Measurements from ENCODE around the gene TSC22D1. TPM values are rescaled to one million over a fixed set of nuclear protein-coding genes. Genes with fewer than 3 reads are reported as not detected.
A peak's percentile ranks its signal among the peaks of the same experiment; 100 is the strongest.
"Not testable (repeated sequence)": the region's sequence is repeated elsewhere in the genome, so short reads cannot be mapped to it uniquely, and the experiment has no call there.

Gene TSC22D1
- total RNA-seq, 1 donor from 2014 or later = 181 TPM

GRCh38 chr13:44514278-44514677 lies 61.9 kb downstream of the TSC22D1 start:
- TF ChIP-seq EZH2phosphoT487 (IDR thresholded peaks at IDR 0.05) (no peak), CTCF (IDR thresholded peaks at IDR 0.05) (no peak), EZH2 (IDR thresholded peaks at IDR 0.05) (no peak)
- H3K4me1 Mint-ChIP-seq = peaks cover 7% of the 10 kb centered on the region

GRCh38 chr13:44509853-44510252 lies 66.3 kb downstream of the TSC22D1 start:
- H2AFZ ChIP-seq (replicated peaks); H3K27ac ChIP-seq; H4K20me1 ChIP-seq (ENCODE audit: low read depth); H3K27me3 Mint-ChIP-seq (ENCODE audit: insufficient read depth, low read depth); DNase-seq (ENCODE audit: low spot score); H3K4me1 ChIP-seq; H3F3A ChIP-seq (ENCODE audit: low read depth); H3K4me3 Mint-ChIP-seq; H3K4me2 ChIP-seq; H3K4me3 ChIP-seq; H3K27ac Mint-ChIP-seq; H3K4me1 Mint-ChIP-seq; H3K27me3 ChIP-seq; H3K79me2 ChIP-seq (ENCODE audit: low read depth); H3K36me3 ChIP-seq; H3K9ac ChIP-seq; H3K9me3 Mint-ChIP-seq; H3K9me3 ChIP-seq (ENCODE audit: low read depth): not testable (repeated sequence)
- peaks cover 26% of the 10 kb centered on the region for H3K36me3 Mint-ChIP-seq

More at GRCh38 chr13:44514278-44514677, 61.9 kb downstream of the TSC22D1 start:
- Histone ChIP-seq H2AFZ (replicated peaks) (no peak overlapping the region), H3K4me1 (peaks cover 12% of the 10 kb centered on the region), H3K36me3 (peaks cover 7% of the 10 kb centered on the region), H3K27me3 (no peaks in the 10 kb centered on the region), H3K4me3 (no peak overlapping the region), H3K4me2 (no peak overlapping the region), H3K27ac (no peak overlapping the region), H3F3A (ENCODE audit: low read depth) (peaks cover 6% of the 10 kb centered on the region), H4K20me1 (ENCODE audit: low read depth) (no peaks in the 10 kb centered on the region), H3K9me3 (ENCODE audit: low read depth) (no peaks in the 10 kb centered on the region), H3K79me2 (ENCODE audit: low read depth) (peaks cover 14% of the 10 kb centered on the region), H3K9ac (no peak overlapping the region)
- peaks cover 2% of the 10 kb centered on the region for H3K27me3 Mint-ChIP-seq (ENCODE audit: insufficient read depth, low read depth)
- no peak overlapping the region for H3K27ac Mint-ChIP-seq
- H3K9me3 Mint-ChIP-seq = no peaks in the 10 kb centered on the region
- H3K36me3 Mint-ChIP-seq = peaks cover 25% of the 10 kb centered on the region
- DNase-seq (ENCODE audit: low spot score) = no peak
- no peak overlapping the region for H3K4me3 Mint-ChIP-seq

GRCh38 chr13:44508562-44509077 lies 67.5 kb downstream of the TSC22D1 start:
- no peaks in the 10 kb centered on the region for H3K9me3 ChIP-seq (ENCODE audit: low read depth)
- H3K36me3 ChIP-seq = peaks cover 7% of the 10 kb centered on the region
- H3K27ac ChIP-seq = peak overlapping the region; percentile 49
- H3K9ac ChIP-seq = no peak overlapping the region
- H3K4me1 ChIP-seq = peaks cover 8% of the 10 kb centered on the region
- H3F3A ChIP-seq (ENCODE audit: low read depth) = peaks cover 5% of the 10 kb centered on the region
- no peaks in the 10 kb centered on the region for H3K27me3 ChIP-seq
- H3K4me2 ChIP-seq = no peak overlapping the region
- no peak overlapping the region for H3K4me3 Mint-ChIP-seq
- peaks cover 4% of the 10 kb centered on the region for H4K20me1 ChIP-seq (ENCODE audit: low read depth)
- DNase-seq (ENCODE audit: low spot score) = no peak
- H3K79me2 ChIP-seq (ENCODE audit: low read depth) = no peaks in the 10 kb centered on the region
- no peaks in the 10 kb centered on the region for H3K27me3 Mint-ChIP-seq (ENCODE audit: insufficient read depth, low read depth)
- H3K4me3 ChIP-seq = no peak overlapping the region
- no peaks in the 10 kb centered on the region for H3K9me3 Mint-ChIP-seq
- H2AFZ ChIP-seq (replicated peaks) = no peak overlapping the region
- H3K4me1 Mint-ChIP-seq = peaks cover 4% of the 10 kb centered on the region
- no peak for TF ChIP-seq EZH2 (IDR thresholded peaks at IDR 0.05)
- no peak for TF ChIP-seq EZH2phosphoT487 (IDR thresholded peaks at IDR 0.05)
- TF ChIP-seq CTCF (IDR thresholded peaks at IDR 0.05) = no peak
- H3K36me3 Mint-ChIP-seq = peaks cover 22% of the 10 kb centered on the region
- no peak overlapping the region for H3K27ac Mint-ChIP-seq

GRCh38 chr13:44507639-44508038 lies 68.5 kb downstream of the TSC22D1 start:
- Histone ChIP-seq H3K9me3 (ENCODE audit: low read depth) (no peaks in the 10 kb centered on the region), H3K4me2 (no peak overlapping the region), H3F3A (ENCODE audit: low read depth) (peaks cover 5% of the 10 kb centered on the region), H3K4me3 (no peak overlapping the region), H3K79me2 (ENCODE audit: low read depth) (peaks cover 7% of the 10 kb centered on the region), H3K4me1 (peaks cover 8% of the 10 kb centered on the region), H3K27me3 (no peaks in the 10 kb centered on the region), H3K36me3 (peaks cover 3% of the 10 kb centered on the region), H2AFZ (replicated peaks) (no peak overlapping the region), H4K20me1 (ENCODE audit: low read depth) (peaks cover 4% of the 10 kb centered on the region), H3K27ac (peak overlapping the region; percentile 9), H3K9ac (no peak overlapping the region)
- Mint-ChIP-seq H3K4me1 (peaks cover 4% of the 10 kb centered on the region), H3K27me3 (ENCODE audit: insufficient read depth, low read depth) (no peaks in the 10 kb centered on the region), H3K36me3 (peaks cover 19% of the 10 kb centered on the region), H3K27ac (peak overlapping the region; percentile 39), H3K4me3 (no peak overlapping the region), H3K9me3 (no peaks in the 10 kb centered on the region)
- no peak for DNase-seq (ENCODE audit: low spot score)
- TF ChIP-seq EZH2 (IDR thresholded peaks at IDR 0.05) (no peak), EZH2phosphoT487 (IDR thresholded peaks at IDR 0.05) (no peak), CTCF (IDR thresholded peaks at IDR 0.05) (no peak)

Data from neural progenitor cell (in vitro differentiated cells).